Cardiac muscle cell (in vitro differentiated cells and primary cell): ENCODE data around the gene VWF. TPM values are rescaled to one million over a fixed set of nuclear protein-coding genes. Genes with fewer than 3 reads are reported as not detected.

Experiments
- DNase-seq, 2 donors: peaks; one replicate each; pipeline versions ENCODE4 v3.0.0 to v3.0.0-alpha.2; 2010 to 2017; ENCODE audit warnings: low read depth in 1 of 2, low spot score in 1 of 2
- H3K27ac ChIP-seq: fragments of 200-600 bp; sonication (generic); 2 replicates; pipeline ENCODE4 v1.5.1; 2016
- H3K27me3 ChIP-seq: fragments of 200-600 bp; sonication (generic); 2 replicates; pipeline ENCODE4 v1.6.0; 2016; ENCODE audit warnings: control low read depth
- H3K36me3 ChIP-seq: fragments of 200-600 bp; sonication (generic); 2 replicates; pipeline ENCODE4 v1.5.1; 2016; ENCODE audit warnings: control low read depth
- H3K4me1 ChIP-seq: fragments of 200-600 bp; sonication (generic); 2 replicates; pipeline ENCODE4 v1.8.1; 2017; ENCODE audit warnings: low read depth, mild to moderate bottlenecking, mixed run types
- H3K4me3 ChIP-seq: fragments of 200-600 bp; sonication (generic); 2 replicates; pipeline ENCODE4 v1.5.1; 2016; ENCODE audit warnings: mild to moderate bottlenecking
- H3K9me3 ChIP-seq: fragments of 200-600 bp; sonication (generic); 2 replicates; pipeline ENCODE4 v1.5.1; 2017; ENCODE audit warnings: low read depth, mild to moderate bottlenecking, control low read depth
- CTCF ChIP-seq: IDR thresholded peaks from 2 replicates; pipeline ENCODE4 v1.5.1; 2012; ENCODE audit warnings: low read depth, mild to moderate bottlenecking, low read length
- polyA plus RNA-seq: library from polyadenylated mRNA; unstranded; fragments of >200 nt; fragmentation: Nextera tagmentation; extraction: Ambion mirVana; gene quantifications from 2 replicates; pipeline ENCODE4 v1.2.1, GENCODE V29; 2016
- total RNA-seq: library from RNA; depleted of rRNA; stranded (reverse); fragments of >200 nt; gene quantifications from 2 replicates; pipeline ENCODE4 v1.2.3, GENCODE V29; 2016

The VWF gene
- total and polyA plus RNA-seq, 2 experiments from 2014 or later, result 0.03 TPM; not detected in 1

- Histone ChIP-seq H3K27ac (no peak overlapping the region), H3K9me3 (no peaks in the 10 kb centered on the region), H3K4me3 (no peak overlapping the region), H3K36me3 (no peaks in the 10 kb centered on the region), H3K27me3 (no peaks in the 10 kb centered on the region), H3K4me1 (no peaks in the 10 kb centered on the region)
- no peak for DNase-seq
- TF ChIP-seq CTCF, result no peak
These were observed 139.0 kb downstream of the VWF start for GRCh38 chr12:5985471-5985870.

- no peak for DNase-seq
- no peak overlapping the region for H3K27ac ChIP-seq
- no peak overlapping the region for H3K4me3 ChIP-seq
- TF ChIP-seq CTCF, result no peak
- H3K9me3 ChIP-seq, result no peaks in the 10 kb centered on the region
- no peaks in the 10 kb centered on the region for H3K27me3 ChIP-seq
- no peaks in the 10 kb centered on the region for H3K4me1 ChIP-seq
- H3K36me3 ChIP-seq, result no peaks in the 10 kb centered on the region
These were observed 139.6 kb downstream of the VWF start for GRCh38 chr12:5984873-5985272.

GRCh38 chr12:5982106-5982505 is 142.4 kb downstream of the VWF start:
- no peaks in the 10 kb centered on the region for H3K4me1 ChIP-seq
- no peak overlapping the region for H3K27ac ChIP-seq
- H3K36me3 ChIP-seq, result no peaks in the 10 kb centered on the region
- no peak for TF ChIP-seq CTCF
- H3K27me3 ChIP-seq, result no peaks in the 10 kb centered on the region
- H3K4me3 ChIP-seq, result no peak overlapping the region
- no peaks in the 10 kb centered on the region for H3K9me3 ChIP-seq
- DNase-seq, result no peak

GRCh38 chr12:5977556-5977955 is 146.9 kb downstream of the VWF start:
- Histone ChIP-seq H3K27me3 (no peaks in the 10 kb centered on the region), H3K36me3 (no peaks in the 10 kb centered on the region), H3K4me3 (no peak overlapping the region), H3K4me1 (no peaks in the 10 kb centered on the region), H3K27ac (no peak overlapping the region), H3K9me3 (no peaks in the 10 kb centered on the region)
- TF ChIP-seq CTCF, result no peak
- DNase-seq, result no peak

- DNase-seq, result no peak
- H3K27ac ChIP-seq, result no peak overlapping the region
- H3K4me3 ChIP-seq, result no peak overlapping the region
- H3K27me3 ChIP-seq, result no peaks in the 10 kb centered on the region
- no peaks in the 10 kb centered on the region for H3K36me3 ChIP-seq
- H3K9me3 ChIP-seq, result no peaks in the 10 kb centered on the region
- no peaks in the 10 kb centered on the region for H3K4me1 ChIP-seq
- TF ChIP-seq CTCF, result no peak
These were observed 147.8 kb downstream of the VWF start for GRCh38 chr12:5976711-5977110.

GRCh38 chr12:5976196-5976595 is 148.3 kb downstream of the VWF start:
- Histone ChIP-seq H3K9me3 (no peaks in the 10 kb centered on the region), H3K27me3 (no peaks in the 10 kb centered on the region), H3K27ac (no peak overlapping the region), H3K36me3 (no peaks in the 10 kb centered on the region), H3K4me3 (no peak overlapping the region), H3K4me1 (no peaks in the 10 kb centered on the region)
- no peak for DNase-seq
- TF ChIP-seq CTCF, result no peak
